H1 (cell line): Measurements from ENCODE around the gene OR2F2. TPM values are rescaled to one million over a fixed set of nuclear protein-coding genes. Genes with fewer than 3 reads are reported as not detected.

Experiments
- CTCF ChIA-PET: fragments of 300-600 bp; sonication (Branson Sonifier 250); formaldehyde crosslinking; loops from one replicate; lab custom pipeline; 2021; ENCODE audit not compliant: partially characterized antibody; lab: Charles Lee
- POLR2A ChIA-PET: fragments of 300-600 bp; sonication (Branson Sonifier 250); formaldehyde crosslinking; loops from one replicate; lab custom pipeline; 2021; ENCODE audit warnings: inconsistent platforms; ENCODE audit not compliant: partially characterized antibody; lab: Charles Lee
- DNase-seq, 2 experiments: peaks; one replicate each; pipeline versions ENCODE4 v3.0.0 to v3.0.0-alpha.2; 2010 to 2022; ENCODE audit warnings: low spot score in 2 of 2, low read depth in 1 of 2, mixed read lengths in 1 of 2
- FAIRE-seq: peaks from 2 replicates; lab custom pipeline; 2011; peaks lifted over from hg19 to GRCh38; lab: Jason Lieb, UNC
- H2AFZ ChIP-seq: 2 replicates; pipeline ENCODE4 v1.8.1; 2012; ENCODE audit warnings: low read length, inconsistent platforms
- H2AK5ac ChIP-seq: 2 replicates; pipeline ENCODE4 v1.6.1; 2013; ENCODE audit warnings: low read depth, low read length
- H2BK120ac ChIP-seq: replicated peaks from 2 replicates; pipeline ENCODE3; 2013; ENCODE audit warnings: low read depth, low read length, inconsistent platforms
- H2BK12ac ChIP-seq: 2 replicates; pipeline ENCODE4 v1.6.1; 2013; ENCODE audit warnings: low read depth, low read length
- H2BK15ac ChIP-seq: 2 replicates; pipeline ENCODE4 v1.6.1; 2013; ENCODE audit warnings: low read length
- H2BK20ac ChIP-seq: 2 replicates; pipeline ENCODE4 v1.6.1; 2013; ENCODE audit warnings: low read length
- H2BK5ac ChIP-seq: 2 replicates; pipeline ENCODE4 v1.6.1; 2013; ENCODE audit warnings: low read depth, low read length
- H3K14ac ChIP-seq: 2 replicates; pipeline ENCODE4 v1.6.1; 2013; ENCODE audit warnings: inconsistent platforms; ENCODE audit not compliant: insufficient read length
- H3K18ac ChIP-seq: 2 replicates; pipeline ENCODE4 v1.6.1; 2013; ENCODE audit warnings: low read length; ENCODE audit errors: extremely low read depth
- H3K23ac ChIP-seq: 2 replicates; pipeline ENCODE4 v1.6.1; 2013; ENCODE audit warnings: inconsistent platforms; ENCODE audit not compliant: insufficient read length
- H3K23me2 ChIP-seq: 2 replicates; pipeline ENCODE4 v1.6.1; 2013; ENCODE audit warnings: low read depth, low read length
- H3K27ac ChIP-seq: 2 replicates; pipeline ENCODE4 v1.6.1; 2011; ENCODE audit warnings: low read depth, low read length, inconsistent platforms
- H3K27me3 ChIP-seq, 4 experiments: replicated peaks in 1 of 4; 1 replicate in 1 of 4; 2 replicates in 3 of 4; pipeline versions ENCODE4 v1.6.1 to v1.8.1; 2011 to 2013; ENCODE audit warnings: low read length in 3 of 4, mild to moderate bottlenecking in 3 of 4, inconsistent platforms in 2 of 4, mixed read lengths in 2 of 4, moderate library complexity in 1 of 4; ENCODE audit not compliant: control insufficient read depth in 3 of 4, insufficient read depth in 3 of 4; ENCODE audit errors: extremely low read depth in 1 of 4
- H3K36me3 ChIP-seq, 4 experiments: 2 replicates each; pipeline versions ENCODE4 v1.6.1 to v1.8.1; 2011 to 2013; ENCODE audit warnings: mild to moderate bottlenecking in 4 of 4, low read length in 3 of 4, moderate library complexity in 2 of 4, control low read depth in 1 of 4, inconsistent platforms in 1 of 4; ENCODE audit not compliant: insufficient read depth in 4 of 4, control insufficient read depth in 2 of 4
- H3K4ac ChIP-seq: replicated peaks from 2 replicates; pipeline ENCODE3; 2013; ENCODE audit warnings: low read length, low read depth, mixed read lengths, inconsistent platforms; ENCODE audit not compliant: insufficient read length
- H3K4me1 ChIP-seq, 4 experiments: replicated peaks in 1 of 4; 1 replicate in 1 of 4; 2 replicates in 3 of 4; pipeline versions ENCODE4 v1.6.1 to v1.8.1; 2011 to 2013; ENCODE audit warnings: low read length in 3 of 4, inconsistent platforms in 2 of 4, mixed read lengths in 1 of 4; ENCODE audit not compliant: insufficient read depth in 4 of 4, control insufficient read depth in 3 of 4
- H3K4me2 ChIP-seq, 2 experiments: 2 replicates each; pipeline versions ENCODE4 v1.6.1 to v1.8.1; 2011 to 2013; ENCODE audit warnings: low read depth in 2 of 2, low read length in 2 of 2, control low read depth in 1 of 2, inconsistent platforms in 1 of 2, mild to moderate bottlenecking in 1 of 2; ENCODE audit not compliant: insufficient read depth in 1 of 2
- H3K4me3 ChIP-seq, 4 experiments: fragments of 200-600, 300-600 bp in 1 of 4; sonication (generic), shearing (Covaris generic), sonication (Bioruptor Twin) in 1 of 4; 2 replicates each; pipeline versions ENCODE4 v1.5.1 to v1.8.1; 2011 to 2016; ENCODE audit warnings: low read length in 4 of 4, low read depth in 3 of 4, control low read depth in 2 of 4, inconsistent platforms in 2 of 4, mild to moderate bottlenecking in 2 of 4, mixed read lengths in 1 of 4, moderate library complexity in 1 of 4; ENCODE audit not compliant: insufficient read depth in 2 of 4; ENCODE audit errors: extremely low read depth in 1 of 4
- H3K56ac ChIP-seq: replicated peaks from 2 replicates; pipeline ENCODE3; 2013; ENCODE audit warnings: low read depth, mild to moderate bottlenecking, mixed read lengths, low read length, inconsistent platforms; ENCODE audit not compliant: insufficient read length
- H3K79me1 ChIP-seq: 2 replicates; pipeline ENCODE4 v1.6.1; 2013; ENCODE audit warnings: low read depth, low read length, control low read depth
- H3K79me2 ChIP-seq, 2 experiments: 2 replicates each; pipeline versions ENCODE4 v1.6.1 to v1.8.1; 2012 to 2013; ENCODE audit warnings: low read length in 2 of 2, mild to moderate bottlenecking in 2 of 2, inconsistent platforms in 1 of 2; ENCODE audit not compliant: insufficient read depth in 2 of 2, control insufficient read depth in 1 of 2
- H3K9ac ChIP-seq, 4 experiments: replicated peaks in 1 of 4; 1 replicate in 1 of 4; 2 replicates in 3 of 4; pipeline versions ENCODE4 v1.6.1 to v1.8.1; 2011 to 2013; ENCODE audit warnings: low read depth in 3 of 4, low read length in 3 of 4, control low read depth in 2 of 4, mild to moderate bottlenecking in 2 of 4, moderate library complexity in 2 of 4, inconsistent platforms in 1 of 4; ENCODE audit errors: extremely low read depth in 1 of 4
- H3K9me3 ChIP-seq, 2 experiments: 2 replicates each; pipeline versions ENCODE4 v1.6.1 to v1.8.1; 2012 to 2013; ENCODE audit warnings: mild to moderate bottlenecking in 2 of 2, moderate library complexity in 2 of 2, control low read depth in 1 of 2, inconsistent platforms in 1 of 2, low read depth in 1 of 2, low read length in 1 of 2, mixed read lengths in 1 of 2; ENCODE audit not compliant: insufficient read depth in 2 of 2
- H4K20me1 ChIP-seq, 2 experiments: replicated peaks in 1 of 2; 2 replicates each; pipeline versions ENCODE3 to v1.8.1; 2011 to 2013; ENCODE audit warnings: inconsistent platforms in 2 of 2, low read length in 2 of 2, mild to moderate bottlenecking in 1 of 2; ENCODE audit not compliant: insufficient read depth in 2 of 2, control insufficient read depth in 1 of 2
- H4K5ac ChIP-seq: 2 replicates; pipeline ENCODE4 v1.6.1; 2013; ENCODE audit warnings: low read length, low read depth, mixed read lengths, inconsistent platforms; ENCODE audit not compliant: insufficient read length
- H4K8ac ChIP-seq: 2 replicates; pipeline ENCODE4 v1.8.0; 2013; ENCODE audit warnings: mild to moderate bottlenecking, moderate library complexity, low read length, inconsistent platforms; ENCODE audit not compliant: insufficient read depth; ENCODE audit errors: extremely low read depth
- H4K91ac ChIP-seq: replicated peaks from 2 replicates; pipeline ENCODE3; 2013; ENCODE audit warnings: low read length, mixed read lengths, inconsistent platforms; ENCODE audit not compliant: insufficient read length
- ATF3 ChIP-seq: IDR thresholded peaks from 2 replicates; pipeline ENCODE4 v1.6.1; 2011; ENCODE audit warnings: low read depth, mild to moderate bottlenecking, low read length; ENCODE audit not compliant: insufficient read depth
- PHF8 ChIP-seq: fragments of 200-600 bp; sonication (generic); conservative IDR thresholded peaks from 2 replicates; pipeline ENCODE4 v1.7.1; 2012; ENCODE audit warnings: low read depth, mild to moderate bottlenecking, inconsistent platforms, low read length, moderate library complexity
- WGBS, 2 experiments: shearing (Covaris generic) in 1 of 2; methylation state at CpG; one replicate each; pipeline versions ENCODE4 v1.1.6 to v1.1.7; 2013 to 2015; ENCODE audit warnings: low lambda C conversion rate in 2 of 2, mixed read lengths in 2 of 2, inconsistent platforms in 1 of 2, low coverage in 1 of 2, missing lambda C conversion rate in 1 of 2; ENCODE audit not compliant: insufficient replicate concordance in 2 of 2, insufficient coverage in 1 of 2, insufficient read length in 1 of 2; ENCODE audit errors: extremely low coverage in 1 of 2, missing lambda C conversion rate in 1 of 2; 5-methylcytosine and 5-hydroxymethylcytosine counted together
- polyA plus RNA-seq, 7 experiments: library from polyadenylated mRNA; depleted of rRNA in 3 of 7; stranded (reverse) in 5 of 7; unstranded in 2 of 7; fragments of >200 nt in 5 of 7; fragments of 200-250 nt in 2 of 7; gene quantifications; 1 replicate in 5 of 7; 2 replicates in 1 of 7; 4 replicates in 1 of 7; pipeline versions ENCODE4 v1.2.1 to v1.2.3, GENCODE V29; 2011 to 2013; ENCODE audit warnings: missing spikeins in 2 of 7, mixed read lengths in 2 of 7
- total RNA-seq: library from RNA; stranded (reverse); fragmentation: NEBNext Ultra II Directional; extraction: Animal tissue kit (Norgen Biotek cat#: 25700); gene quantifications from 2 replicates; pipeline ENCODE4 v1.2.1, GENCODE V29; 2021

The OR2F2 gene
- total and polyA plus RNA-seq, 2 of the 8 experiments (the other 6 are each of a cell fraction or from before 2014, with no cell fraction given), result not detected

- ChIA-PET CTCF (no interaction called here), POLR2A (no interaction called here)
- Histone ChIP-seq H2BK12ac (no peak overlapping the region), H3K36me3 (no peaks in the 10 kb centered on the region), H3K79me2 (no peaks in the 10 kb centered on the region), H2AFZ (no peak overlapping the region), H2AK5ac (no peak overlapping the region), H2BK15ac (no peak overlapping the region), H3K79me1 (no peaks in the 10 kb centered on the region), H3K27me3 (no peaks in the 10 kb centered on the region), H3K56ac (no peak overlapping the region), H2BK20ac (no peak overlapping the region), H3K4me3 (no peak overlapping the region), H3K9ac (no peak overlapping the region), H3K4ac (no peak overlapping the region), H3K27ac (no peak overlapping the region), H3K23ac (no peak overlapping the region), H3K23me2 (no peaks in the 10 kb centered on the region; the same call in 1 of the 2 replicates), H4K20me1 (no peaks in the 10 kb centered on the region), H3K14ac (no peak overlapping the region), H3K18ac (no peak overlapping the region), H3K4me2 (no peak overlapping the region), H4K91ac (no peak overlapping the region), H3K4me1 (peaks cover 6 to 22% (median 18%) of the 10 kb centered on the region in 4 experiments; a peak in 6 of 7 replicates), H2BK120ac (no peak overlapping the region), H4K5ac (no peak overlapping the region), H2BK5ac (no peak overlapping the region), H4K8ac (no peak overlapping the region), H3K9me3 (no peaks in the 10 kb centered on the region)
- 94% methylated on average over 5 of the region's 5 CpGs; no CpG with 5 or more reads in 1 of the 2 experiments for WGBS, 2 experiments
- TF ChIP-seq ATF3 (no peak), PHF8 (no peak)
- DNase-seq (no peak), FAIRE-seq (no peak)
Measured at GRCh38 chr7:143908120-143908519, 26.9 kb upstream of the OR2F2 start.
